22Rv1 (cell line): ENCODE data around the gene ARHGEF17.

Experiments used
- ZFX ChIP-seq: fragments of 450-650 bp; IDR thresholded peaks from 2 replicates; pipeline ENCODE4 v1.6.1; 2017; ENCODE audit warnings: antibody characterized with exemption, borderline replicate concordance
- TF ChIP-seq, protein P1 (sequence below): fragments of 450-650 bp; IDR thresholded peaks from 2 replicates; pipeline ENCODE4 v1.5.1; 2017; ENCODE audit warnings: mild to moderate bottlenecking

DNA sequence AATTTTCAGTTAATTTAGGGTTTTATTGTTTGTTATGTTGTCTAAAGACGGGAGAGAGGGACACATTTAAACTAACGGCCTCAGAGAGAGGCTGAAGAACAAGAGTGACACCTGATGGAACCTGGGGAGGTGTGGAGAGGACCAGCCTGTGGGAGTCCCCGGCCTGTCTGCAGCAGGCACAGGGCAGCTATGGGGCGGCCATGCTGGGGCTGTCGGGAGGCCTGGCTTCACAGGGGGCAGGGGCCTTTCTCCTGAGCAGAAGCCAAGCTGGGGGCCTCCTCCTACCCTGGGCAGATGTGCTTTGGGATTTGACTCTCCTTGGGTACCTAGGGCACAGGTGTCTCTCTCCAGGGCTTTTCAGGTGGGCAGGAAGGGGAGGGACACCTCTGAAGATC lies 90.1 kb downstream of the ARHGEF17 start:
- TF ChIP-seq, protein P1, sequence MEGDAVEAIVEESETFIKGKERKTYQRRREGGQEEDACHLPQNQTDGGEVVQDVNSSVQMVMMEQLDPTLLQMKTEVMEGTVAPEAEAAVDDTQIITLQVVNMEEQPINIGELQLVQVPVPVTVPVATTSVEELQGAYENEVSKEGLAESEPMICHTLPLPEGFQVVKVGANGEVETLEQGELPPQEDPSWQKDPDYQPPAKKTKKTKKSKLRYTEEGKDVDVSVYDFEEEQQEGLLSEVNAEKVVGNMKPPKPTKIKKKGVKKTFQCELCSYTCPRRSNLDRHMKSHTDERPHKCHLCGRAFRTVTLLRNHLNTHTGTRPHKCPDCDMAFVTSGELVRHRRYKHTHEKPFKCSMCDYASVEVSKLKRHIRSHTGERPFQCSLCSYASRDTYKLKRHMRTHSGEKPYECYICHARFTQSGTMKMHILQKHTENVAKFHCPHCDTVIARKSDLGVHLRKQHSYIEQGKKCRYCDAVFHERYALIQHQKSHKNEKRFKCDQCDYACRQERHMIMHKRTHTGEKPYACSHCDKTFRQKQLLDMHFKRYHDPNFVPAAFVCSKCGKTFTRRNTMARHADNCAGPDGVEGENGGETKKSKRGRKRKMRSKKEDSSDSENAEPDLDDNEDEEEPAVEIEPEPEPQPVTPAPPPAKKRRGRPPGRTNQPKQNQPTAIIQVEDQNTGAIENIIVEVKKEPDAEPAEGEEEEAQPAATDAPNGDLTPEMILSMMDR = no peak
- no peak for TF ChIP-seq ZFX
